Left lung (tissue), 10 donors: ENCODE data around the gene FOLR3. TPM values are rescaled to one million over a fixed set of nuclear protein-coding genes. Genes with fewer than 3 reads are reported as not detected.

Source experiments
- ATAC-seq: fragments of 200-7000 bp; cut with Tn5 transposase; one replicate; pipeline ENCODE4 v1.9.1; 2020; ENCODE audit warnings: moderate library complexity
- DNase-seq, 4 donors: peaks; one replicate each; pipeline ENCODE4 v3.0.0-alpha.2; 2013 to 2020
- H3K27ac ChIP-seq, 2 donors: fragments of 200-600 bp; sonication (generic) in 1 of 2; one replicate each; pipeline versions ENCODE4 v1.5.0 to v1.8.0; 2020 to 2021
- H3K27me3 ChIP-seq, 2 donors: fragments of 200-600 bp; sonication (generic) in 1 of 2; one replicate each; pipeline versions ENCODE4 v1.5.0 to v1.8.0; 2020 to 2021
- H3K36me3 ChIP-seq, 2 donors: fragments of 200-600 bp; sonication (generic) in 1 of 2; one replicate each; pipeline versions ENCODE4 v1.5.0 to v1.8.0; 2020 to 2021
- H3K4me1 ChIP-seq, 2 donors: fragments of 200-600 bp; one replicate each; pipeline ENCODE4 v1.8.0; 2021
- H3K4me3 ChIP-seq, 2 donors: fragments of 200-600 bp; sonication (generic) in 1 of 2; one replicate each; pipeline versions ENCODE4 v1.5.0 to v1.8.0; 2020 to 2021; ENCODE audit warnings: mild to moderate bottlenecking in 1 of 2
- H3K9me3 ChIP-seq, 2 donors: fragments of 200-600 bp; sonication (generic) in 1 of 2; one replicate each; pipeline versions ENCODE4 v1.5.0 to v1.8.0; 2020 to 2021
- intact Hi-C, 2 donors: fragments of 100-400 bp; cut with DNase I; formaldehyde crosslinking; loops; one replicate each; pipeline versions ENCODE4 v1.11.2 to v1.14.2; 2022
- polyA plus RNA-seq, 6 donors: library from polyadenylated mRNA; unstranded; fragments of 120-200 nt; gene quantifications; one replicate each; pipeline ENCODE4 v1.2.1, GENCODE V29; 2013; ENCODE audit not compliant: insufficient read length in 6 of 6
- total RNA-seq, 2 donors: library from RNA; stranded (reverse); fragmentation: NEBNext Ultra II Directional; extraction: Animal tissue kit (Norgen Biotek cat#: 25700); gene quantifications; one replicate each; pipeline ENCODE4 v1.2.1, GENCODE V29; 2021
- TF ChIP-seq, protein P1 (sequence below), 2 donors: fragments of 200-600 bp; sonication (generic) in 1 of 2; IDR thresholded peaks; one replicate each; pipeline versions ENCODE4 v1.5.0 to v1.8.0; 2021; ENCODE audit warnings: antibody characterized with exemption in 2 of 2
- donor health status: DM: no; HTN: yes; CAD: no.
- donor health status: DM: no; HTN: no; CAD: no.

FOLR3 gene
- total and polyA plus RNA-seq, 8 donors, result 0.32 to 15.6 (median 2.0) TPM

DNA sequence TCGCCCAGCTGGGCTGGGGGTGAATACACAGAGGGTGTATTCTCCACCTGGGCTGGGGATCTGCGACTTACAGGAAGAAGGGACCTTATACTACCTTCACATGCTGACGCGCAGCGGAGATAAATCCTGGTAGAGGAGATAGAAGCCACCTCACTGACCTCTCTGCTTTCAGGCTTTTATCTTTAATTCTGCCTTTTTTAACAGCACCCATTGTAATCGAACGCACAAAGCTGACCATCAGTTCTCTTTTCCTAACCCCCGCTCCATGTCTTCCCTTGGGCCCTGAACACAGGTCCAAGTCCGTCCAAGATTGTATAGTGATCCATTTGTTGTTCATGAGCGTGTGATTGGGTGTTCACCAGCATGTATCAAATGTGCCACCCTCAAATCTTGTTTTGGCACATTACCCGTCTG lies 31.8 kb upstream of the FOLR3 start:
- H3K4me1 ChIP-seq, result peaks cover 14 to 47% of the 10 kb centered on the region in 2 donors
- H3K27ac ChIP-seq, result peak overlapping the region; percentile 97 to 98
- DNase-seq, result no peak
- TF ChIP-seq, protein P1, sequence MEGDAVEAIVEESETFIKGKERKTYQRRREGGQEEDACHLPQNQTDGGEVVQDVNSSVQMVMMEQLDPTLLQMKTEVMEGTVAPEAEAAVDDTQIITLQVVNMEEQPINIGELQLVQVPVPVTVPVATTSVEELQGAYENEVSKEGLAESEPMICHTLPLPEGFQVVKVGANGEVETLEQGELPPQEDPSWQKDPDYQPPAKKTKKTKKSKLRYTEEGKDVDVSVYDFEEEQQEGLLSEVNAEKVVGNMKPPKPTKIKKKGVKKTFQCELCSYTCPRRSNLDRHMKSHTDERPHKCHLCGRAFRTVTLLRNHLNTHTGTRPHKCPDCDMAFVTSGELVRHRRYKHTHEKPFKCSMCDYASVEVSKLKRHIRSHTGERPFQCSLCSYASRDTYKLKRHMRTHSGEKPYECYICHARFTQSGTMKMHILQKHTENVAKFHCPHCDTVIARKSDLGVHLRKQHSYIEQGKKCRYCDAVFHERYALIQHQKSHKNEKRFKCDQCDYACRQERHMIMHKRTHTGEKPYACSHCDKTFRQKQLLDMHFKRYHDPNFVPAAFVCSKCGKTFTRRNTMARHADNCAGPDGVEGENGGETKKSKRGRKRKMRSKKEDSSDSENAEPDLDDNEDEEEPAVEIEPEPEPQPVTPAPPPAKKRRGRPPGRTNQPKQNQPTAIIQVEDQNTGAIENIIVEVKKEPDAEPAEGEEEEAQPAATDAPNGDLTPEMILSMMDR (IDR thresholded peaks at IDR 0.05), result no peak
- peak overlapping the region in 1 of 2 donors; percentile 93 for H3K4me3 ChIP-seq
- peaks cover 0 to 26% of the 10 kb centered on the region in 2 donors for H3K36me3 ChIP-seq
- H3K9me3 ChIP-seq, result no peaks in the 10 kb centered on the region
- ATAC-seq, result no peak
- H3K27me3 ChIP-seq, result no peaks in the 10 kb centered on the region
- intact Hi-C loops, result no loop called here

DNA sequence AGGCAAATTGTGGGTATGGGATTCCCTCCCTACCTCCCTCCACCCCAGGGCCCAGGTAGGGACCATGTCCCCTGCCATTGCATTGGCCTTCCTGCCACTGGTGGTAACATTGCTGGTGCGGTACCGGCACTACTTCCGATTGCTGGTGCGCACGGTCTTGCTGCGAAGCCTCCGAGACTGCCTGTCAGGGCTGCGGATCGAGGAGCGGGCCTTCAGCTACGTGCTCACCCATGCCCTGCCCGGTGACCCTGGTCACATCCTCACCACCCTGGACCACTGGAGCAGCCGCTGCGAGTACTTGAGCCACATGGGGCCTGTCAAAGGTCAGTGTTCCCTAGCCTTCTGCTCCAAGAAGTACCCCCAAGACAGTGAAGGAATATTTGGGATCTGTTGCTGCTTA lies 29.6 kb upstream of the FOLR3 start, which contains the start of gene TOMT:
TOMT (plus strand) TSS at position 37 of the 400 bp plus-strand sequence; CDS start at position 65, 28 bp downstream.
- DNase-seq (no peak), ATAC-seq (no peak)
- intact Hi-C loops, result no loop called here
- Histone ChIP-seq H3K4me3 (no peak within 1 kb of the TSS), H3K27me3 (no peaks in the 10 kb centered on the region), H3K4me1 (peaks cover 10 to 28% of the 10 kb centered on the region in 2 donors), H3K27ac (no peak within 1 kb of the TSS), H3K9me3 (no peaks in the 10 kb centered on the region), H3K36me3 (peaks cover 0 to 25% of the 10 kb centered on the region in 2 donors)
- TF ChIP-seq, protein P1 (IDR thresholded peaks at IDR 0.05), result no peak

DNA sequence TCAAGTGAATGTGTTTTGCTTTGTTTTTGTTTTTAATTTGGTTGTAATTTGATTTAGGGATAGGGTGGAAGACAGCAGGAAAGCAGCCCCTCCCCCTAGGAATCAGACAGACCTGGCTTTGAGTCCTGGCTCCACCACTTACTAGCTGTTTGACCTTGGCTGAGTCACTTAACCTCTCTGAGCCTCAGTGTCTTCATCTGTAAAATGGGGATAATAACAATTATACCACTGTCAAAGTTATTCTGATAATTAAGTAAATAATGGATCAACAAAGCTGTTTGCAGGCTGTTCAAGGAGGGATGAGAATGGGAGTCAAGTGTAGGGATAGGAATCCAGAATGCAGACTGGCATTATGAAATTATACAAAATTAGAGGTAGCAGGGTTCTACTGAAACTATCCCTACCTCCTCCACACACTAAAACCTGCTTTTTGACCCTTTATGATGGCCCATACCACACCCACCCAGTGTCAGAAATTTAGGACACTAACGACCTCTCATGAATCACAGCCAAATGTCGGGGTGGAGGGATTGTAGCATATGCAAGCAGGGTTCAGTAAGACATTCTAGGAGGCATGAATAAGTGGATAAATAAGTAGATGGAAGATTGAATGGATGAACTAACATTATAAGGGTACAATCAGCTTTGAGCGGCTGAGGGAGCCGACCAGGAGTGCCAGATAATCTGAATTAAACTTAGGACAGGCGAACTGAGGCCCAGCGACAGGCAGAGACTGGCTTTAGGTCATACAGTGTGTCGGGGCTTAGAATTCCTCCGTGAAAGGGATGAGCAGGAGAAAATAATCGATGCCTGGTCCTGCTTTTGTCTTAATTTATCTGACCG lies 24.0 kb upstream of the FOLR3 start:
- DNase-seq (no peak), ATAC-seq (no peak)
- Histone ChIP-seq H3K4me1 (peaks cover 8 to 16% of the 10 kb centered on the region in 2 donors), H3K9me3 (no peaks in the 10 kb centered on the region), H3K36me3 (peaks cover 0 to 25% of the 10 kb centered on the region in 2 donors), H3K4me3 (peak overlapping the region; percentile 52 to 58), H3K27me3 (no peaks in the 10 kb centered on the region), H3K27ac (peak overlapping the region; percentile 99 to 100)
- intact Hi-C loops, result no loop called here
- TF ChIP-seq, protein P1 (IDR thresholded peaks at IDR 0.05), result no peak

DNA sequence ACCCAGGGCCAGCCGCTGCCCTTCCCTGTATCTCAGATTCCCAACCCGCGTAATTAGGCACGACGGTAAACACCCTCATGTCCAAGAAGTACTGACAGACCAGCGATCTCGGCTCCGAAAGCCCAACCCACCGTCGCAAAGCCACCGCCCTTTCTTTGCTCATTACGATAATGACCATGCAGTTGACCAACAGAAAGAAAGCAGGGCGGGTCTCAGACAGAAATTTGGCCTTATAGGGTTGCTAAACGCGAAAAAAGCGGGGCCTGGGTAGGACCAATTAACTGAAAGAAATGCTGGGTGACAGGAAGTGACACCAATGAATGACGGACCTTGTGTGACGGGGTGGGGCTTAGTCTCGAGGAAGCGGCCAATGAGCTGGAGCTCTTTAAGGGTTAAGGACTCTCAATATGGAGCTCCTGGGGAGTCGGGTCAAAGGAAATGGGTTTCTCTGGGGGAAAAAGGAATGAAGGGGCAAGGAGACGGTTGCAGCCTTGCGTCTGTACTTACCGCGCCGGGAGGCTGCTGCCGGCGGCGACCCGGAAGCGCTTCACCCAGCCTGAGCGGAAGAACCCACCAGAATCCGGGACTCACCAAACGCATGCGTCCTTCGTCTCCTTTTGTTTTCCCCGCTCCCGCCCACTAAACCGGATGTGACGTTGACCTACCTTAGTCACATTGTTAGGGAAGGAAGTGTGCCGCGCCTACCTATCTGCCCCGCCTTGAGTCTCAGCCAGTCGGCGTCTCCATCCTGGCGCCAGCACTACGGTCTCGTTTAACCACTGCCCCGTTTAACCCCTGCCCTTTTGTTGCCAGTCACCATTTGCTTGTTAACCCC lies 23.2 kb upstream of the FOLR3 start, which contains the start of gene ANAPC15:
ANAPC15 (minus strand) TSS at position 553 of the 835 bp plus-strand sequence. CDS start 1,419 bp downstream, outside the sequence.
- peak within 1 kb of the TSS; percentile 52 to 58 for H3K4me3 ChIP-seq
- peaks cover 8 to 16% of the 10 kb centered on the region in 2 donors for H3K4me1 ChIP-seq
- peak within 1 kb of the TSS; percentile 99 to 100 for H3K27ac ChIP-seq
- ATAC-seq (peak; percentile 95), DNase-seq (peak; percentile 93 to 100 (median 99))
- H3K36me3 ChIP-seq, result peaks cover 0 to 25% of the 10 kb centered on the region in 2 donors
- intact Hi-C loops, result no loop called here
- H3K27me3 ChIP-seq, result no peaks in the 10 kb centered on the region
- TF ChIP-seq, protein P1 (IDR thresholded peaks at IDR 0.05), result no peak
- no peaks in the 10 kb centered on the region for H3K9me3 ChIP-seq
